Heart left ventricle (tissue), 16 donors: ENCODE results near the gene RAB23. TPM values are rescaled to one million over a fixed set of nuclear protein-coding genes. Genes with fewer than 3 reads are reported as not detected.

Experiments used
- ATAC-seq, 4 donors: fragments of 200-7000 bp; cut with Tn5 transposase; one replicate each; pipeline ENCODE4 v1.9.1; 2020 to 2022; ENCODE audit warnings: moderate library complexity in 4 of 4, mild to moderate bottlenecking in 3 of 4, moderate number of reproducible peaks in 1 of 4
- DNase-seq, 5 donors: peaks; one replicate each; pipeline ENCODE4 v3.0.0-alpha.2; 2020
- H3K27ac ChIP-seq, 12 donors: fragments of 200-600 bp; sonication (generic) in 4 of 12; one replicate each; pipeline versions ENCODE4 v1.5.0 to v1.8.0; 2016 to 2022; ENCODE audit warnings: mild to moderate bottlenecking in 2 of 12
- H3K27me3 ChIP-seq, 9 donors: fragments of 200-600 bp; sonication (generic) in 2 of 9; one replicate each; pipeline versions ENCODE4 v1.5.1 to v1.8.0; 2016 to 2022; ENCODE audit warnings: mild to moderate bottlenecking in 3 of 9
- H3K36me3 ChIP-seq, 9 donors: fragments of 200-600 bp; sonication (generic) in 2 of 9; one replicate each; pipeline versions ENCODE4 v1.5.0 to v1.8.0; 2018 to 2022; ENCODE audit warnings: mild to moderate bottlenecking in 2 of 9
- H3K4me1 ChIP-seq, 12 donors: fragments of 200-600 bp; sonication (generic) in 4 of 12; one replicate each; pipeline versions ENCODE4 v1.5.0 to v1.8.0; 2016 to 2022; ENCODE audit warnings: mild to moderate bottlenecking in 3 of 12
- H3K4me3 ChIP-seq, 12 donors: fragments of 200-600 bp; sonication (generic) in 4 of 12; one replicate each; pipeline versions ENCODE4 v1.5.0 to v1.8.0; 2017 to 2022; ENCODE audit warnings: mild to moderate bottlenecking in 9 of 12, moderate library complexity in 4 of 12
- H3K9me3 ChIP-seq, 12 donors: fragments of 200-600 bp; sonication (generic) in 4 of 12; one replicate each; pipeline versions ENCODE4 v1.5.0 to v1.8.0; 2016 to 2022; ENCODE audit warnings: mild to moderate bottlenecking in 1 of 12
- CTCF ChIP-seq, 12 donors: fragments of 200-600 bp; sonication (generic) in 4 of 12; IDR thresholded peaks; one replicate each; pipeline versions ENCODE4 v1.5.0 to v1.8.0; 2018 to 2022; ENCODE audit warnings: antibody characterized with exemption in 12 of 12, mild to moderate bottlenecking in 5 of 12
- POLR2A ChIP-seq, 2 donors: fragments of 450-650 bp; IDR thresholded peaks; one replicate each; pipeline ENCODE4 v1.6.1; 2017; ENCODE audit warnings: antibody characterized with exemption in 2 of 2, mild to moderate bottlenecking in 2 of 2, moderate library complexity in 2 of 2
- WGBS, 4 donors: extraction: QIAGEN DNeasy Blood & Tissue Kit in 2 of 4; methylation state at CpG; one replicate each; pipeline versions ENCODE4 v1.1.5 to v1.1.7; 2013 to 2018; 5-methylcytosine and 5-hydroxymethylcytosine counted together
- intact Hi-C, 10 donors: fragments of 100-400 bp; cut with DNase I; formaldehyde crosslinking; loops; one replicate each; pipeline versions ENCODE4 v1.11.1 to v1.14.2; 2022
- polyA plus RNA-seq, 2 donors: library from polyadenylated mRNA; stranded (reverse); fragments of 200-250 nt; gene quantifications; one replicate each; pipeline ENCODE4 v1.2.3, GENCODE V29; 2013
- total RNA-seq, 9 donors: library from RNA; depleted of rRNA in 2 of 9; stranded (reverse); fragments of >200 nt in 2 of 9; fragmentation: NEBNext Ultra II Directional in 3 of 9; extraction: Animal tissue kit (Norgen Biotek cat#: 25700) in 3 of 9; gene quantifications; one replicate each; pipeline versions ENCODE4 v1.1.0 to v1.2.4, GENCODE V29; 2016 to 2023
- donor health status: ischemic (EF 13 %, LVEDD 7.1; RV severe dilation, severe dysfunction).
- donor health status: healthy with polysubstance abuse.
- donor health status: DM: no; HTN: yes; CAD: no.
- donor health status: DM: no; HTN: no; CAD: no.
- donor health status: ischemic (EF 25% LVEDD 6.9; RV normal size, moderate dysfunction).
- donor health status: ischemic (EF 25% LVEDD 5.7; RV mildly dilated, moderate dysfunction).
- donor health status: healthy.
- donor health status: DM: yes; HTN: yes; CAD: no.
- donor health status: ischemic (EF 35%, LVEDD 5.7; RV mildly dilated, moderate dysfunction).
- donor health status: nonischemic (EF 11% LVEDD 7.7; RV severe dilation, severe dysfunction).
- donor health status: DM: yes; HTN: yes; CAD: no.
- donor health status: PGD.
- donor health status: ischemic (EF 29% LVEDD 5.4; RV normal size, mild dysfunction).
- donor health status: nonischemic (EF 23%, LVEDD 6.1; RV moderate dilation, normal function).

RAB23 gene
- total and polyA plus RNA-seq, 11 donors, result 2.6 to 15.4 (median 9.5) TPM

DNA sequence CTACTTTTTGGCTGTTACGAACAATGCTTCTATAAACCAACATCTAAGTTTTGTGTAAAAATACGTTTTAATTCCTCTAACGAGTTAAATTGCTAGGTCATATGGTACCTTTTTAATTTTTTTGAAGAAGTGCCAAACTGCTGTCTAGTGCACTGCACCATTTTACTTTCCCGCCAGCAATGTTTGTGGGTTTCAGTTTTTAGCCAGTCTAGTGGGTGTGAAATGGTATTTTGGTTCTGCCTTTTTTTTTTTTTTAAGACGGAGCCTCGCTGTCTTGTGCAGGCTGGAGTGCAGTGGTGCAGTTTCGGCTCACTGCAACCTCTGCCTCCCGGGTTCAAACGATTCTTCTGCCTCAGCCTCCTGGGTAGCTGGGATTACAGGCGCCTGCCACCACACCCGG is 84.1 kb downstream of the RAB23 start:
- Histone ChIP-seq H3K27me3 (no peaks in the 10 kb centered on the region), H3K9me3 (no peaks in the 10 kb centered on the region), H3K4me3 (no peak overlapping the region), H3K36me3 (peaks cover 0 to 78% (median 67%) of the 10 kb centered on the region in 9 donors), H3K27ac (no peak overlapping the region), H3K4me1 (no peaks in the 10 kb centered on the region)
- WGBS, 4 donors, result 93 to 97% (median 97%) methylated on average over 11 of the region's 11 CpGs
- no peak for DNase-seq
- intact Hi-C loops, result no loop called here
- TF ChIP-seq CTCF (IDR thresholded peaks at IDR 0.05), result no peak
- no peak for TF ChIP-seq POLR2A (IDR thresholded peaks at IDR 0.05)
- no peak for ATAC-seq

- WGBS, 4 donors, result 91 to 100% (median 94%) methylated on average over 2 of the region's 2 CpGs
- Histone ChIP-seq H3K27me3 (no peaks in the 10 kb centered on the region), H3K4me1 (no peaks in the 10 kb centered on the region), H3K27ac (no peak overlapping the region), H3K9me3 (no peaks in the 10 kb centered on the region), H3K4me3 (no peak overlapping the region), H3K36me3 (peaks cover 0 to 74% (median 64%) of the 10 kb centered on the region in 9 donors)
- DNase-seq (no peak), ATAC-seq (no peak)
- TF ChIP-seq CTCF (IDR thresholded peaks at IDR 0.05) (no peak), POLR2A (IDR thresholded peaks at IDR 0.05) (no peak)
- intact Hi-C loops, result no loop called here
These were observed 84.8 kb downstream of the RAB23 start for GRCh38 chr6:57137350-57137749.

Other genes with a start within 250 kb of the RAB23 start
- 10 to 100 TPM in 1 of 9 donors, 1 to 10 TPM in 8; 2.9 to 11.7 (median 6.9) TPM for gene KIAA1586, start 175.6 kb downstream of the RAB23 start, total RNA-seq
- 1 to 10 TPM; 2.1 to 3.2 TPM for gene KIAA1586, start 175.6 kb downstream of the RAB23 start, polyA plus RNA-seq
- 10 to 100 TPM; 17.7 to 37.1 (median 22.3) TPM for gene ZNF451, start 132.1 kb downstream of the RAB23 start, total RNA-seq
- 10 to 100 TPM in 1 of 2 donors, 1 to 10 TPM in 1; 8.8 to 11.5 TPM for gene ZNF451, start 132.1 kb downstream of the RAB23 start, polyA plus RNA-seq
- gene BAG2, start 50.0 kb downstream of the RAB23 start, total RNA-seq, result 10 to 100 TPM in 5 of 9 donors, 1 to 10 TPM in 4; 8.2 to 18.0 (median 11.6) TPM
- gene BAG2, start 50.0 kb downstream of the RAB23 start, polyA plus RNA-seq, result 10 to 100 TPM in 1 of 2 donors, 1 to 10 TPM in 1; 4.5 to 10.8 TPM
- 1 to 10 TPM; 3.1 to 5.4 (median 4.4) TPM for gene PRIM2, start 95.3 kb upstream of the RAB23 start, total RNA-seq
- 1 to 10 TPM; 1.6 to 4.8 TPM for gene PRIM2, start 95.3 kb upstream of the RAB23 start, polyA plus RNA-seq